Esophagus mucosa (tissue), 1 donor: ENCODE measurements around the gene NONO. TPM values are rescaled to one million over a fixed set of nuclear protein-coding genes. Genes with fewer than 3 reads are reported as not detected.
"Not testable (repeated sequence)": the region's sequence is repeated elsewhere in the genome, so short reads cannot be mapped to it uniquely, and the experiment has no call there.

Experiments used
- ATAC-seq: fragments of 200-7000 bp; cut with Tn5 transposase; one replicate; pipeline ENCODE4 v1.9.1; 2020
- total RNA-seq: library from RNA; stranded (reverse); gene quantifications from one replicate; pipeline ENCODE4 v1.2.4, GENCODE V29; 2023
- donor health status: DM: yes; HTN: yes; CAD: no.

The NONO gene, protein sequence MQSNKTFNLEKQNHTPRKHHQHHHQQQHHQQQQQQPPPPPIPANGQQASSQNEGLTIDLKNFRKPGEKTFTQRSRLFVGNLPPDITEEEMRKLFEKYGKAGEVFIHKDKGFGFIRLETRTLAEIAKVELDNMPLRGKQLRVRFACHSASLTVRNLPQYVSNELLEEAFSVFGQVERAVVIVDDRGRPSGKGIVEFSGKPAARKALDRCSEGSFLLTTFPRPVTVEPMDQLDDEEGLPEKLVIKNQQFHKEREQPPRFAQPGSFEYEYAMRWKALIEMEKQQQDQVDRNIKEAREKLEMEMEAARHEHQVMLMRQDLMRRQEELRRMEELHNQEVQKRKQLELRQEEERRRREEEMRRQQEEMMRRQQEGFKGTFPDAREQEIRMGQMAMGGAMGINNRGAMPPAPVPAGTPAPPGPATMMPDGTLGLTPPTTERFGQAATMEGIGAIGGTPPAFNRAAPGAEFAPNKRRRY
- 192 TPM for total RNA-seq

DNA sequence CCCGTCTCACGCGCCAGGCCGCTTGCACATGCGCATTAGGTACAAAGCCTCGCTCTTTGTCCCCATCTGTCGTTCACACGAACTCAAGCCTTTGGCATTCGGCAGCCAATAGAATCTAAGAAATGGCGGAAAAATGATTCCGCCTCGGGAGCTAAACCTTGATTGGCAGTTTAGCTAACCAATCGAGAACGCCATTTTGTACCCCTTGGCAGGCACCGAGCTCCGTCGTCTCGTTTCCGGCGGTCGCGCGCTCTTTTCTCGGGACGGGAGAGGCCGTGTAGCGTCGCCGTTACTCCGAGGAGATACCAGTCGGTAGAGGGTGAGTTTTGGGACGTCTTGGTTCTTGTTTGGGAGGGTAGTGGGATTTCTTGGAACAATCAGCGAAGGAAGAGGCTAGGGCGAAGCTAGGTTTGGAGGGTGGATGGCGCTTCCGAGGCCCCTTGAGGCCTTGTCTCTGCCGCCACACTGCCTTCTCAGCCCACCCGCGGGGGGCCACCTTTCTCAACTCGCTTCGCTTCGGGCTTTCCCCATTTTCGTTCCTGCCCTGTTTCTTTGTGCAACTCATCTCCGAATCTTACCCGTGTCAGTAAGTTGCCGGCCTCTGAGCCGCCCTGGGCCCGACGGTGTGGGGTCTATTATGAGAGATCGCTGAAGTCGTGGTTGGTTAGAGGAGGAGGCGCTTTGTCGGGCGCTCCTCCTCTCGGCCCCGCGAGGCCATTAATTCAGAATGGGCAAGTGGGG is at the start of gene NONO:
Gene NONO, plus strand, starts transcription at position 233 of the 741 bp plus-strand sequence. CDS start 7,003 bp downstream, outside the sequence.
- ATAC-seq, result peak; percentile 95

DNA sequence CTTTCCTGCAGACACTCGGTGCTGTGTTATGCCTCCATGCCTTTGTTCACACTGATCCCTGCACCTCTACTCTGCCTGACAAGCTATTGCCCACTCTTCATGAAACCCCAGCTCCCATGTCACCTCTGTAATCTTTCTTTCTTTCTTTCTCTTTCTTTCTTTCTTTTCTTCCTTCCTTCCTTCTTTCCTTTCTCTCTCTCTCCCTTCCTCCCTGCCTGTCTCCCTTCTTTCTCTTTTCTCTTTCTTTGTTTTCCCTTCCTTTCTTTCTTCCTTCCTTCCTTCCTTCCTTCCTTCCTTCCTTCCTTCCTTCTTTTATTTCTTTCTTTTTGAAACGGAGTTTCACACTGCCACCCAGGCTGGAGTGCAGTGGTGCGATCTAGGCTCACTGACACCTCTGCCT is 48.0 kb upstream of the NONO start:
- ATAC-seq, result no peak

DNA sequence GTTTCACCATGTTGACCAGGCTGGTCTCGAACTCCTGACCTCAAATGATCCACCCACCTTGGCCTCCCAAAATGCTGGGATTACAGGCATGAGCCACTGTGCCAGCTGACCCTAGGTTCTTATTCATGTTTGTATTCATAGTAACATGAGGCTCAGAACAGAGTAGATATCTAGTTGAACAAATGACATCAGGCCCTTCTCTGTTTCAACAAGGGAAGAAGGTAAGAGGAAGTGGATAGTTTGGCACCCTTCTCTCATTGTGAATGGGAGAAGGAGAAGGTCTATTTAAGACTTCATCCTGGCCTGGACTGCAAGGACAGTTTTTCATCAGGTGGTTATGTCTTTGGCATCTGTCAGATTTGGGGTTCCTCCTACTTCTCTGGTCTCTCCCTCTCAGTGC is 46.6 kb upstream of the NONO start:
- ATAC-seq, result no peak

DNA sequence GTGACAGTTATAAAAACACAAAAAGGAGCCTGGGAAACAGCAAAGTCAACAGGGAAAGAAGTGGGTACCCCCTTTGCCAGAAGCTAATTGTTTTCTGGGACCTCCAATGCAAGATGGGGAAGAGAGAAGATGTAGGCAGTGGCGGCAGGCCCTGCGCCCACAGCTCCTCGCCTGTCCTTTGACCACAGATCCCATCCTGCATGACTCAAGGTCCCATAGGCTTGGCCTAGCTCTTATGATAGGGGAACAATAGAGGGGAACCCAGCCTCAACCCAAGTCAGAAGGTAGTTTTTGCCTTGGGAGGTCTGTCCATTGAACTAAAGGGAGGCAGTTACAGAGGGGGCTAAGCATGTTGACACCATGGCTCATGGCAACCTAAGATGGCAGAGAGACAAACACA is 43.7 kb upstream of the NONO start:
- no peak for ATAC-seq

DNA sequence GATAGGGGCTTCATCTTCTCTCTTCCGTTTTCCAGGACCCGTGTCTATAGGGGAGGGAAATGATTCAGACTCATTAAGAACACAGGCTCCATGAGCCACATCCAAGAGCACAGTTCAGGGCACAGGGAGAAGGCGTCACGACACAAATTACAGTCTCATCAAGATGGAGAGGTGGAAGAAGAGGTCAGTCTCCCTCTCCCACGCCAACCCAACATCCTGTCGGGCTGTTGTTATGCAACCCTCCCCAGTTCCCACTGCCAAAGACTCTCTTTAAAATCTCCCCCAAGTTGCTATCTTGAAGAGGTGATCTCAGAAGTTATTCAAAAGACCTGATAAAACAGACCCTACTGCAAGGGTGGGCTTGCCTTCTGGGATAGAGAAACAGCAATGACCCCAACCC is 42.1 kb upstream of the NONO start:
- ATAC-seq, result no peak

DNA sequence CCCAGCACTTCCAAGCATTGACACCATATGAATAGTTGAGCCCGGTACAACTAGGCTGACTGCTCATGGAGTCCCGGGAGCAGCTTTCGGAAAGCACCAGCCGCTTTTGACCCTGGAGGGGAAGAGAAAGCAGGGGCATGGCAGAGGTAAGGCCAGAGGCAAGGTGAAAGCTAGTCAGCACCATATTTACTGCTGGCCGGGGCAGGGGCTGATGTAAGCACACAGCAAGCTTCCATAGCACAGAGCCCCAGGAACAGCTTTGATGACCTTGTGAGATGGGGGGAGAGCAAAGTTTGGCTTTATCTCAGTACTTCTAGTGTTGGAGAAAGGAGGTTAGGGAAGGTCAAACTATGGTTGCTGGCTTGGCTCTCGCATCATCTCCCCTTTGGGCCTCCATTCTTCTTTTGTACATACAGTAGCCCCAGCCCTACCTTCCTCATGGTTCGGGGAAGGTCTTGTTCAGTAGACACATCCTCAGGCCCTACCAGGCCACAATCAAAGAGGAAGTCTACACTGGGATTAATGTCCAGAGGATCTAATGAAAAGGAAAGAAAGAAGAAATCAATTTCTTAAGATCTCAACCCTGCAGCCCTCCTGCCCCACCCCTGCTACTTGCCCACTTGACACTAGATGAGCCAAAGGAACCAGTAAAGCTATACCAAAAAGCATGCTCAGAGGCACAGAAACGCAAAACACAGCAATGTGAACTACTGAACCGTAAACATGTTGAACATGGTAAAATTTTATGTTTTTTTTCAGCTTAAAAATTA is 38.9 kb upstream of the NONO start:
- ATAC-seq, result no peak

DNA sequence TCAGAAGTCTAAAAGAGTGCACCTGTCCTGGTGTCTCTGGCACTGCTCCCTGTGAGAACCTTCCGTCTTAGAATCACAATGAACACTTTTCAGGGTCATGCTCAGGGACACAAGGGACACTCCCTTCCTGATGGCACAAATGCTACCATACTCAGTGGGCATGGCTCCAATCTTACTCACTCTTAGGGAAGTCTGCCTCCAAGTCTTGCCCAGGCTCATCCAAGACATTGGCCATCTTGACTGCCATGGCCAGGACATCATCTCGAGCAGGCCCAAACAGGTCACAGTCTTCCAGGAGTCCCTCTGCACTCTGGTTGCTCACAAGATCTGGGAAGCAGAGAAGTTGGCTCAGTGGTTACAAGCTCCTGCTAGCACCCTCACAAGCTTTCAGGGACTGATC is 38.3 kb upstream of the NONO start:
- peak; percentile 85 for ATAC-seq

DNA sequence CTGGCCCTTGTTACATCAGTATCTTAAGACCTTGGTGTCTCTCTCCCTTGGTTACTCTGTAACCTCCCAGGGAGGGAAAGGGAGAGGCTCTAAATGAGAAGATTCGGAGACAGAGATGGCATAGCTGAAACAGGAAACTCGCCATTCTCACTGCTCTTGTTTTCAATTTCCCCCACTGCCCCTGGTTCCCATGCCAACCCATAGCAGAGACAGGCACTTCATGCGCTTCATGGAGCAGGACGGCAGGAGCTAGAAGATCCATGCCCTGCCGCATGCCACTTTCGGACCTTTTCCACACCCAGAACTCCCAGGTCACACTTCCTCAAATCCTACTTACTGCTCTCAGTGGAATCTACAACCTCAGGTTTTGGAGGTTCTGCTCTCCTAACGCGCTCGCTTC is 32.6 kb upstream of the NONO start:
- ATAC-seq, result no peak

DNA sequence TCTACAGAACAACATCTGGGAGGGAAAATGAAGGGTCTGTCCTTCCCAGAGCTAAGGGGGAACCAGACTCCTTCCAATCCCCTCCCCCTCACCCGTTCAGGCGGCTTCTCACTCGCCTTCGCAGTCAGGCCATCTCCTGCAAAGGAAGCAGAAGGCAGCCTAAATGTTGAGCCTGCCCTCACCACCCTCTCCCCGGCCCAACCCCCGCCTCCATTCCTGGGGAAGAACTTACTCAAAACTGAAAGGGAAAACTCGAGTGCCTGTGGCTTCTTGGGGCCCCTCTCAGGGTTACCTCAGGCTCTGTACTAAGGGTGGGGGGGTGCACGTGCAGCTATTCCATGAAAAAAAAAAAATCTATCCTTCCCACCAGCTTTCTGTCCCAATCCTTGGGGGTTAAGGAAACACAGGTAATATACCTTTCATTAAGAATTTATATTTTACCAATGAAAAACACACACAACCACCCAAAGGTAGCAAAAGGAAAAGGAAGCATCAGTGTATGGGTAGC is 31.9 kb upstream of the NONO start:
- no peak for ATAC-seq

DNA sequence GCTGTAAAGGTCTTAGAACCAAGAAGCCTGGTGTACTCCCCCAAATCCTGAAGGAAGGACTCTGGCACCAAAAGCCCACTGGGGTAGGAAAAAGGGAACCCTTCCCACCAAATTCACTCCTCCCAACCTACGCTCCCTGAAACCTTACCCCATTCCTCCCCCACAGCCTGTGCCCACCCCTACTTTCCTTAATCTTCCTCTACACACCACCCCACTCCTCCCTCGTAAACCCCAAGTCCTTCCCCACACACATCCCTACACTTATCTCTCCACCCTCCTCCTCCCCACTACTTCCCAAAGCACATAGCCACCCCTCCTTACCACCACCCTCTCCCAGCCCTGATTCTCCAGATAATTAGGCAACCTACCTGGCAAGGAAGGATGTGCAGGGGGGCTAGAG is 31.2 kb upstream of the NONO start:
- ATAC-seq, result no peak

DNA sequence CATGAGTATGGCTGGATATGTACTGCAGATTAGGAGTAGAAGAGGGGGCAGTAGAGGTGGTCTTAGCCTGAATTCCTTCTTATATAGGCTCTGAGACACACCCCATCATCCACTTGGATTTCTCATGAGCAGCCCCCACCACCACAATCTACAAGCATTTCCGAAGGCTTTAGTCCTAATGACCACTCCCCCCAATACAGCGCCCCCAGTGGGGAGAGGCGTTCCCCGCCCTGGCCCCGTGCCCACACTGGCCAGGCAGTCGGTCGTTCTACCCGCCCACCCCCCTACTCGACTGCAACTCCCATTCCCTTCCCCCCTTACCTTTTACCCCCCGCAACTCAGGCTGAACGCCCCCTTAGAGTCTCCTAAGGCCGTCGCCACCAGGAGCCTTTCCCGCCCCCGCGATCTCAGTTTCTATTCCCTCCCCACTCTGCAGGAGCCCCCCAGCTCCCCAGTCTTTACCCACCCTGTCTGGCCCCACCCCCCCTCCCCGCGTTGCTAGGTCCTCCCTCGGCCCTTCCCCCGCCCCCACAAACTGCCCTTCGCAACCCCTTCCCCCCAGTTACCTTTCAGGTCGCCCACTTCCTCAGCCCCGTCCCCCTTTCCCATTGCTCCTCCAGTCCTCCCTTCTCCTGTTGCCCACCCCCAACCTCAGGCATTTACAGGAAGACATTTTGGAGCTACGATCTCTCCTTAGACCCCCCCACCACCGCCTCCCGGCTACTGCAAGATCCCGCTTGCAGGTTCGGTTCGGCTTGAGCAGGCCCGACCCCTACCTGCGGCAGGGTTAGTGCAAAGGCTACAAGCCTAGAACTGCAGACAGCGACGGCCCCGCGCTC is 30.0 kb upstream of the NONO start:
- no peak for ATAC-seq

DNA sequence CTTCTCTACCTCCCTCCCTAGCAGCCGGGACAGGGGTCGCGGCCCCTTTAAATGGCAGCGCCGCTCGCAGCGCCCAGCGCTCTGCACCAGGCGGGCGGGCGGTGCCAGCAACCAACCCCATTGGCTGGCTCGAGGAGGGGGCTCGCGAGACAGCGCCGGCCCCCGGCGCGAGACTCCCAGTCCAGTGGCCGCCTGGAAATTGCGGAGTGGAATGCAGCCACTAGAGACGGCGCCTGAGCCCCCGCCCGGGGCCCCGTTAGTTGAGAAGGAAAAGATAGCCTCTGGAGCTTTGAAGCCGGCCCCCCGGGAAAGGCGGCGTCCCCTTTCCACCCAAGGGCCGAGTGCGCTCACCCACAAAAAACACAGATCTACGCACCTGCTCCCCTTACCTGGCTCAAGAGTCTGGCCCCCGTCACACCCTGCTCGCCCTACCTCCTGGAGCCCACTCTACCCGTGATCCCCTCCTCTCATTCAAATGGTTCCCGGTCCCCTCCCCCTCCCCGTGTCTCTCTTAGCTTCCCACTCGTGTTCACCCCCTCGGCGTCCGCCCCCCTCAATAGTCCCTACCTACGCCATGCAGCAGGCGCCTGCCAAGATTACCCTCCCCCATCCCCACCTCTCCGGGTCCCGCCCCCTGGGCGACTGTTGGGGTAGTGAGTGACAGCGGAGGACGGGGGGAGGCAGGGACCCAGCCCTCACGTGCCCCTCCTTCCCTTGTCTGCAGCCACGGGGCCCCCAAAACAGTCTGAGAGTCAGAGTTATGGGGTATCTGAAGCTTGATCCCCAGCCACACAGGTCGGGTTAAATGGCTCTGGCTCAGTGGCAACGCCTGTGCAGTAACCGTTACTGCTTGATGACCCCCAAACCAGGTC is 29.1 kb upstream of the NONO start, which contains the start of gene ZMYM3:
Gene ZMYM3, minus strand, starts transcription at position 49 of the 872 bp plus-strand sequence. CDS start 885 bp downstream, outside the sequence.
- peak; percentile 91 for ATAC-seq

DNA sequence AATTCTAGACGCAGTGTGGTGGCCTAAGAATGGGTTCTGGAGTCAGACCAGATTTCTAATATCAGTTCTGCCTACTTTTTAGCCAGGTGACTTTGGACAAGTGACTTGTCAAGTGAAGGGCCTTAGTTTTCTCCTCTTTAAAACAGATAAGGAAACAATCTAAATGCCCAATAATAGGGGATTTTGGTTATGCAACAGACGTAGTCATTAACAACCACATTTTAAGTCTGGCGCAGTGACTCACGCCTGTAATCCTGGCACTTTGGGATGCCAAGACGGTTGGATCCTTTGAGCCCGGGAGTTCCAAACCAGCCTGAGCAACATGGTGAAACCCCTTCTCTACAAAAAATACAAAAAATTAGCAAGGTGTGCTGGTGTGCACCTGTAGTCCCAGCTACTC is 27.4 kb upstream of the NONO start:
- no peak for ATAC-seq

DNA sequence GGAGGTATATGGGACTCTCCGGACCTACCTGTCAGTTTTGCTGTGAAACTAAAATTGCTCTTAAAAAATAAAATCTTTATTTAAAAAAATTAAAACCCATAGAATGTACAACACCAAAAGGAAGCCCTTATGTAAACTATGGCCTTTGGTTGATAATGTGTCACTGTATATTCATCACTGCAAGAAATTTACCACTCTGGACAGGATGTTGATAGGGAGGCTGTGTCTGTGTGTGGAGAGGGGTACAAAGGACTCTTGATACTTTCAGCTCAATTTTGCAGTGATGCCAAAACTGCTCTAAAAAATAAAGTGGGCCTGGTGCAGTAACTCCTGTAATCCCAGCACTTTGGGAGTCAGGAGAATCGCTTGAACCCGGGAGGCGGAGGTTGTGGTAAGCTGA is 26.6 kb upstream of the NONO start:
- ATAC-seq, result no peak

DNA sequence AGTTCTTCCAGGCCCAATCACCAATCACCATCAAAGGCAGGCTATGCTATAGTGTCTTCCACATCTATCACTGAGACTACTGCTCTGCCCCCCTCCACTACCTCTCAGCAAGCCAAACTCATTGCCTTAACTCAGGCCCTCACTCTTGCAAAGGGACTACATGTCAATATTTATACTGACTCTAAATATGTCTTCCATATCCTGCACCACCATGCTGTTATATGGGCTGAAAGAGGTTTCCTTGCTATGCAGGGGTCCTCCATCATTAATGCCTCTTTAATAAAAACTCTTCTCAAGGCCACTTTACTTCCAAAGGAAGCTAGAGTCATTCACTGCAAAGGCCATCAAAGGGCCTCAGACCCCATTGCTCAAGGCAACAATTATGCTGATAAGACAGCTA is 14.8 kb upstream of the NONO start:
- ATAC-seq, result not testable (repeated sequence)

DNA sequence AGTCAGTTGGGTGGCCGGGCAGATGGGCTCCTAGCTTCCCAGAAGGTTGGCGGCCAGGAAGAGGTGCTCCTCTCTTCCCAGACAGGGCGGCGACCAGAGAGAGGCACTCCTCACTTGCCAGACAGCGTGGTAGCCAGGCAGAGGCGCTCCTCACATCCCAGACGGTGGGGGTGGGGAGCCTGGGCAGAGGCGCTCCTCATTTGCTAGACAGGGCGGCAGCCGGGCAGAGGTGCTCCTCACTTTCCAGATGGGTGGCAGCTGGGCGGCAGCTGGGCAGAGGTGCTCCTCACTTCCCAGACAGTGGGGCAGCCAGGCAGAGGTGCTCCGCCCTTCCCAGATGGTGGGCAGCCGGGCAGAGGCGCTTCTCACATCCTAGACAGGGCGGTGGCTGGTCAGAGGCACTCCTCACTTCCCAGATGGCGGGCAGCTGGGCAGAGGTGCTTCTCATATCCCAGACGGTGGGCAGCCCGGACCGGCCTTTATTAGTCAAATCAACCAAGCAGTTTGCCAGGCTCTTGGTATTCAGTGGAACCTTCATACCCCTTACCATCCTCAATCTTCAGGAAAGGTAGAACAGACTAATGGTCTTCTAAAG is 13.5 kb upstream of the NONO start:
- ATAC-seq, result no peak

DNA sequence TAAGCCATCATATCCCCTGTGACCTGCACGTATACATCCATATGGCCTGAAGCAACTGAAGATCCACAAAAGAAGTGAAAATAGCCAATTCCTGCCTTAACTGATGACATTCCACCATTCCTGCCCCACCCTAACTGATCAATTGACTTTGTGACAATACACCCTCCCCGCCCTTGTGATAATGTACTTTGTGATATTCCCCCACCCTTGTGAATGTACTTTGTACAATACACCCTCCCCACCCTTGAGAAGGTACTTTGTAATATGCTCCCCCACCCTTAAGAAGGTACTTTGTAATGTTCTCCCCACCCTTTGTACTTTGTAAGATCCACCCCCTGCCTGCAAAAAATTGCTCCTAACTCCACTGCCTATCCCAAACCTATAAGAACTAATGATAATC is 11.1 kb upstream of the NONO start:
- not testable (repeated sequence) for ATAC-seq

DNA sequence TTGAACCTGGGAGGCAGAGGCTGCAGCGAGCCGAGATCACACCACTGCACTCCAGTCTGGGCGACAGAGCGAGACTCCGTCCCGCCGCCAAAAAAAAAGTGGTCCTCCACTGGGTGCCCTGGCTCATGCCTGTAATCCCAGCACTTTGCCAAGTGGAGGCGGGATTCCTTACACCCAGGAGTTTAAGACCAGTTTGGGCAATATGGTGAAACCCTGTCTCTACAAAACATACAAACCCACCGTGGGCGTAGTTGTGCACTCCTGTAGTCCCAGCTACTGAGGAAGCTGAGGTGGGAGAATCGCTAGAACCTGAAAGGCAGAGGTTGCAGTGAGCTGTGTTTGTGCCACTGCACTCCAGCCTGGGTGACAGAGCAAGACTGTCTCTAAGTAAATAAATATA is 2.1 kb upstream of the NONO start:
- not testable (repeated sequence) for ATAC-seq

DNA sequence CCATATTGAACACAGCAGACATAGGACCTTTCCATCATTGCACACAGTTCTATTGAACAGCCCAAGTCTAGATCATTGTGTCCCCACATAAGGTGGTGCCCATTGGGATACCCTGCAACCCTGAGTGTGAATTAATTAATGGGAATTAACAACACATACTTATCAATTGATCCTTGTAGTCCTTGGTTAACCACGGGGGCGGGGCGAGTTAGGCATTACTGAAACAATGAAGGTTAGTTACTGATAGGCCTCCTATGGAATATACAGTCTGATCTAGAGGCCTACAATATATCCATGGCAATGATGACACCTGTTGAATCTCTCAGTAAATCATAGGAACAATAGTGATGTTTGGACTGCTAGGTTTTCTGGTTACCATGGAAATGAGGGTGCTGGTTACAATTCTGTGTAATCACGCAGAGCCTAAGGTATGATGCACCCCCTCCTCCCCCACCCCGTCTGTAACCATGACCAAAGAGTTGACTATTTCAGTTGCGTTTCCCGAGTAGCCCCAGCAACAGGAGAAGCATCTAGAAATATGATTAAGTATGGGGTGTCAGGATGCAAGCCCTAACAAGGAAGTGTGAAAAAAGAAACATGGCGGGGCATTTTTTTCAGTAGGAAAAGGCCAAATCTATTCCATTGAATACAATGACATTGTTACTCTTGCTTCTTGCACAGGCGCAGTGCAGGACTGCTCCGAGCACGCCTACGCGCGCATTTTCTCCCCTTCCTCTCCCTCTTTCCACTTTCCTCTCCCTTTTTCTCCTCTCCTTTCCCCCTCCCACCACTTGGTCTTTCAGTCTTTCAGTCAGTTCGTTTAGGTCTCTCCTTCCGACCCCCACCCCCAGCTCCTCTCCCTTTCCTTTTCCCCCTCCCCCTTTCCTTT is 677 bp upstream of the NONO start:
- peak; percentile 67 for ATAC-seq
